ENCODE results near the gene FYCO1. TPM values are rescaled to one million over a fixed set of nuclear protein-coding genes. Genes with fewer than 3 reads are reported as not detected.

The FYCO1 gene
- total and polyA plus RNA-seq, 2 donors (not counting 1 experiment from before 2014, with no cell fraction given), result 19.2 to 82.2 TPM

DNA sequence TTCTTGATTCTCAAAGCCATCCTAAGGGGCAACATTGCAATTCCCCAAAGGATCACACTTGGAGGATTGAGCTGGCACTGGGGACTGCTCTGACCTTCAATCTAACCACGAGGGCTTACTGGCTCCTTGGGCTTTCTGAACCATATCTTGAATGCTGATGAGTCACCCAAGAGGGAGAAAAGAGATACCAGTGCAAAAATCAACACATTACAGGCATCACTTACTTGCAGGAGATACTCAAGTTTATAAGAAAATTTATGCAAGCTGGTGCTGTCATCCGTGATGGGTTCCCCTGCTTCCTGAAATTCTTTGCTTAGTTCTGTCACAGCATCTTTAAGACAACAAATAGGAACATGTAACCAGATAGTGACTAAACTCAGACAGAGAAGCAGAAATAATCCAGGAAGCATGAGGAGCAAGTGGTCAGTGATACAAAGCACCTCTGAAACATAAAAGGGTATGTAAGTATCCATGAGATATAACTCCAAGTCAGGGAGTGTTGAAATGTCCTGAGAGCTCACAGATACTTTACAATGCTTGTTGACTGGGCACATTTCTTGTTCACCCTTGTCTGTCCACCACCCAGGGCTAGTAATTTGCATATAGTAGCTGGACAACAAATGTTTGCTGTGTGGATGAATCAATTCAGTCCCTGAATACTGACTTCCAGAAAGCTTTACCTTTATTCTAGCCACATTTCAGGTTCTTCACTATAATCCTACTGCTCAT, 14.1 kb downstream of the FYCO1 start:
- Histone ChIP-seq H3K4me1 (ENCODE audit: control insufficient read depth, extremely low read depth, insufficient read depth, low read length) (peaks cover 30% of the 10 kb centered on the region), H3K4me2 (ENCODE audit: extremely low read depth, insufficient read depth, low read length) (peak overlapping the region; percentile 38), H3K79me2 (ENCODE audit: control insufficient read depth, insufficient read depth, low read length) (peaks cover 3% of the 10 kb centered on the region), H3K9me3 (ENCODE audit: control insufficient read depth, insufficient read depth, low read depth, low read length) (no peaks in the 10 kb centered on the region), H4K20me1 (ENCODE audit: control insufficient read depth, extremely low read depth, insufficient read depth, low read length) (no peaks in the 10 kb centered on the region), H3K36me3 (ENCODE audit: control insufficient read depth, insufficient read depth, low read length) (peaks cover 10% of the 10 kb centered on the region), H3K27me3 (ENCODE audit: control insufficient read depth, insufficient read depth, low read length) (no peaks in the 10 kb centered on the region), H2AFZ (ENCODE audit: low read length) (no peak overlapping the region), H3K9ac (ENCODE audit: insufficient read depth, low read length) (no peak overlapping the region), H3K4me3 (replicated peaks in 1 of 4; ENCODE audit: control extremely low read depth in 1 of 4, insufficient read depth in 1 of 4, low read depth in 3 of 4, low read length in 4 of 4) (no peak overlapping the region), H3K27ac (ENCODE audit: insufficient read depth, low read length) (no peak overlapping the region)
- DNase-seq (ENCODE audit: low read depth in 2 of 2), result peak; percentile 25 to 68
- TF ChIP-seq, protein P1, sequence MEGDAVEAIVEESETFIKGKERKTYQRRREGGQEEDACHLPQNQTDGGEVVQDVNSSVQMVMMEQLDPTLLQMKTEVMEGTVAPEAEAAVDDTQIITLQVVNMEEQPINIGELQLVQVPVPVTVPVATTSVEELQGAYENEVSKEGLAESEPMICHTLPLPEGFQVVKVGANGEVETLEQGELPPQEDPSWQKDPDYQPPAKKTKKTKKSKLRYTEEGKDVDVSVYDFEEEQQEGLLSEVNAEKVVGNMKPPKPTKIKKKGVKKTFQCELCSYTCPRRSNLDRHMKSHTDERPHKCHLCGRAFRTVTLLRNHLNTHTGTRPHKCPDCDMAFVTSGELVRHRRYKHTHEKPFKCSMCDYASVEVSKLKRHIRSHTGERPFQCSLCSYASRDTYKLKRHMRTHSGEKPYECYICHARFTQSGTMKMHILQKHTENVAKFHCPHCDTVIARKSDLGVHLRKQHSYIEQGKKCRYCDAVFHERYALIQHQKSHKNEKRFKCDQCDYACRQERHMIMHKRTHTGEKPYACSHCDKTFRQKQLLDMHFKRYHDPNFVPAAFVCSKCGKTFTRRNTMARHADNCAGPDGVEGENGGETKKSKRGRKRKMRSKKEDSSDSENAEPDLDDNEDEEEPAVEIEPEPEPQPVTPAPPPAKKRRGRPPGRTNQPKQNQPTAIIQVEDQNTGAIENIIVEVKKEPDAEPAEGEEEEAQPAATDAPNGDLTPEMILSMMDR (conservative IDR thresholded peaks at IDR 0.05 in 1 of 2, IDR thresholded peaks at IDR 0.05 in 1 of 2; ENCODE audit: low read depth in 1 of 2, low read length in 2 of 2), result no peak
- TF ChIP-seq EZH2 (IDR thresholded peaks at IDR 0.05; ENCODE audit: low read length, missing control alignments), result no peak

DNA sequence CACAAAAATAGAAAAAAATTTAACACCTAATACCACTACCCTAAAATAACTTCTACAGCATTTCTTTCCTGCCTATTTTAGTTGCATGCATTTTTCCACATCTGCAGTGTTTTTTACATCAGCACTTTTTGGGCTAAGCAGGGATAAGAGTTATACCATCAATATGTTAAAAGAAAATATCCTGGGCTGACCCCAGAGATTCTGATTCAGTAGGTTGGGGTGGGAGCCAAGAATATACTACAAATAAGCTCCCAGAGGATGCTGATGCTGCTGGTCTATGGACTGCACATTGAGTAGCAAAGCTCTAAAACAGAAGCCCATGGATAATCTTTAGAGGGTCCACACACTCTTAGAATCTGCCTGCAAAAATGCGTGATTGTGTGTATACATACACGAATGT, 14.8 kb downstream of the FYCO1 start:
- Histone ChIP-seq H3K4me2 (ENCODE audit: extremely low read depth, insufficient read depth, low read length) (peak overlapping the region; percentile 25), H3K4me1 (ENCODE audit: control insufficient read depth, extremely low read depth, insufficient read depth, low read length) (peaks cover 24% of the 10 kb centered on the region)

DNA sequence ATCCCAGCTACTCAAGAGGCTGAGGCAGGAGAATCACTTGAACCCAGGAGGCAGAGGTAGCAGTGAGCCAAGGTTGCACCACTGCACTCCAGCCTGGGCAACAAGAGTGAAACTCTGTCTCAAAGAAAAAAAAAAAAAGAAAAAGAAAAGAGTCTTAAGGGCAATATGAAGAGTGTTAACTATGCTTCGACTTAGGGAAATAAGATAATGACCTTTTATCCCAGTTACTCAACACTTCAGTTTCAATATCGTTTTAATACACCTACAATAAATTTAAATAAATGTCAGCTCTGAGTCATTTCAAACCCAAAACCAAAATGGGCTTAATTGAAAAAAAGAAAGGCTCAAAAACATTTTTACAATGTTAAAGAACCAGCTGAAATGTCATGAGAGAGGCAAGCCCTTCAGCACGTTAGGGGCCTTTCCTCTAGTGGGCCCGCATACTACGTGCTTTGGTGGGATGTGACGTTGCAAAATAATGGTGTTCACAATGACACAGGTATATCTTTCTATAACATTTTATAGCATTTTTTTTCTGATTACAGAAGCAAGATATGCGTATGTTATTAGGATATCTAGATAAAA, 15.3 kb downstream of the FYCO1 start:
- Histone ChIP-seq H3K4me3 (replicated peaks in 1 of 4; ENCODE audit: control extremely low read depth in 1 of 4, insufficient read depth in 1 of 4, low read depth in 3 of 4, low read length in 4 of 4) (no peak overlapping the region), H3K79me2 (ENCODE audit: control insufficient read depth, insufficient read depth, low read length) (peaks cover under 1% of the 10 kb centered on the region), H3K4me1 (ENCODE audit: control insufficient read depth, extremely low read depth, insufficient read depth, low read length) (peaks cover 19% of the 10 kb centered on the region), H3K27ac (ENCODE audit: insufficient read depth, low read length) (no peak overlapping the region), H3K9me3 (ENCODE audit: control insufficient read depth, insufficient read depth, low read depth, low read length) (no peaks in the 10 kb centered on the region), H3K9ac (ENCODE audit: insufficient read depth, low read length) (no peak overlapping the region), H3K27me3 (ENCODE audit: control insufficient read depth, insufficient read depth, low read length) (no peaks in the 10 kb centered on the region), H3K36me3 (ENCODE audit: control insufficient read depth, insufficient read depth, low read length) (peaks cover 10% of the 10 kb centered on the region), H2AFZ (ENCODE audit: low read length) (no peak overlapping the region), H4K20me1 (ENCODE audit: control insufficient read depth, extremely low read depth, insufficient read depth, low read length) (no peaks in the 10 kb centered on the region), H3K4me2 (ENCODE audit: extremely low read depth, insufficient read depth, low read length) (no peak overlapping the region)
- DNase-seq (ENCODE audit: low read depth in 2 of 2), result no peak
- no peak for TF ChIP-seq EZH2 (IDR thresholded peaks at IDR 0.05; ENCODE audit: low read length, missing control alignments)
- TF ChIP-seq, protein P1 (conservative IDR thresholded peaks at IDR 0.05 in 1 of 2, IDR thresholded peaks at IDR 0.05 in 1 of 2; ENCODE audit: low read depth in 1 of 2, low read length in 2 of 2), result no peak

More for the DNA sequence above, 14.8 kb downstream of the FYCO1 start:
- DNase-seq (ENCODE audit: low read depth in 2 of 2), result peak; percentile 26 to 29
- no peak overlapping the region for H2AFZ ChIP-seq (ENCODE audit: low read length)
- TF ChIP-seq EZH2 (IDR thresholded peaks at IDR 0.05; ENCODE audit: low read length, missing control alignments), result no peak
- TF ChIP-seq, protein P1 (conservative IDR thresholded peaks at IDR 0.05 in 1 of 2, IDR thresholded peaks at IDR 0.05 in 1 of 2; ENCODE audit: low read depth in 1 of 2, low read length in 2 of 2), result no peak
- H3K4me3 ChIP-seq (replicated peaks in 1 of 4; ENCODE audit: control extremely low read depth in 1 of 4, insufficient read depth in 1 of 4, low read depth in 3 of 4, low read length in 4 of 4), result no peak overlapping the region
- H4K20me1 ChIP-seq (ENCODE audit: control insufficient read depth, extremely low read depth, insufficient read depth, low read length), result no peaks in the 10 kb centered on the region
- no peak overlapping the region for H3K9ac ChIP-seq (ENCODE audit: insufficient read depth, low read length)
- H3K9me3 ChIP-seq (ENCODE audit: control insufficient read depth, insufficient read depth, low read depth, low read length), result no peaks in the 10 kb centered on the region
- peaks cover 3% of the 10 kb centered on the region for H3K79me2 ChIP-seq (ENCODE audit: control insufficient read depth, insufficient read depth, low read length)
- no peaks in the 10 kb centered on the region for H3K27me3 ChIP-seq (ENCODE audit: control insufficient read depth, insufficient read depth, low read length)
- H3K27ac ChIP-seq (ENCODE audit: insufficient read depth, low read length), result no peak overlapping the region
- peaks cover 10% of the 10 kb centered on the region for H3K36me3 ChIP-seq (ENCODE audit: control insufficient read depth, insufficient read depth, low read length)

All from fibroblast of lung (primary cell).